Stimulated activated CD4-positive, alpha-beta T cell treated with anti-CD3 and anti-CD28 coated beads, Interleukin-1b, Interleukin-23, amount 100 ng/mL, for 24 hours (primary cell): ENCODE data around the gene SLC13A3.

ENCODE experiments used
- DNase-seq, 4 experiments: peaks; one replicate each; pipeline ENCODE4 v3.0.0-alpha.2; 2020; ENCODE audit warnings: low read depth in 4 of 4, low spot score in 1 of 4

The SLC13A3 gene

DNA sequence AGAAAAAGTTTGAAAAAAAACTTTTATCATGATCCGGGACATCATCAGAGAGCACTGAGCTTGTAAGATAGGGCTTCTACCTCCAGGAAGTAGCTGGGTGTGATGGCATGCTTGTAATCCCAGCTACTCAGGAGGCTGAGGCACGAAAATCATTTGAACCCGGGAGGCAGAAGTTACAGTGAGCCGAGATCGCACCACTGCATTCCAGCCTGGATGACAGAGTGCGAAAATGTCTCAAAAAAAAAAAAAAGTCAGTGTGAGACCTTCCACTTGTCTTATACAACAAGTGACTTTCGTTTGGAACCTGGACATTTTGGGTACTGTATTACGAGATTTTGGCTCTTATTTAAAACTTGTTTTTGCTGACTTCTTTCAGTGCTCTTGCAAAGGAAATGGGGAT lies 5.9 kb upstream of the SLC13A3 start:
- no peak for DNase-seq

DNA sequence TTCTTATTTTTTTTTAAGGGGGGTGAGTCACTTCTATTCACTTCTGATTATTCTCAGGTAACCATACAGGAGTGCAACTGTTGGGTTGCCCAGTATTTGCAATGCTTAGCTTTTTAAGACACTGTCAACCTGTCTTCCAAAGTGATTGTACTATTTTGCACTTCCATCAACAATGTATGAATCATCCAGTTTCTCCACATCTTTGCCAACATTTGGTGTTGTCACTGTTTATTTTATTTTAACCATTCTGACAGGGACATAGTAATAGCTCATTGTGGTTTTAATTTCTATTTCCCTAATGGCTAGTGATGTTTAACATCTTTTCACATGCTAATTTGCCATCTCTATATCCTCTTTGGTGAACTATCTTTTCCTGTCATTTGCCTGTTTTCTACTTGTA lies 1.4 kb upstream of the SLC13A3 start:
- DNase-seq = no peak

DNA sequence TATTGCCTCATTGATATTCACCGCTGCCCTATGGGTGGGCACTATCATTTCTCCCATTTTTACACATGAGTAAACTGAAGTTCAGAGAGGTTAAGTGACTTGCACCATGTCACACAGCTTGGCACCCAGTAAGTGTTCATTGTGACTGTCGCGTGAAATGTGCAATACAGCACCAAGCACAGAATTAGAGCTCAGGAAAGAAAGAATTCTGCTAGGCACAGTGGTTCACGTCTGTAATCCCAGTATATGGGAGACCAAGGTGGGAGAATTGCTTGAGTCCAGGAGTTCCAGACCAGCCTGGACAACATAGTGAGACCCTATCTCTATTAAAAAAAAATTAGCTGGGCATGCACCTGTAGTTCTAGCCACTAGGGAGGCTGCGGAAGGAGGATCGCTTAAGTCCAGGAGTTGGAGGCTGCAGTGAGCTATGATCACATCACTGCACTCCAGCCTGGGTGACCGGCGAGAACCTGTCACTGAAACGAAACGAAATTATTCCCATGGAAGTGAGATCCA lies 626 bp downstream of the SLC13A3 start:
- no peak for DNase-seq

DNA sequence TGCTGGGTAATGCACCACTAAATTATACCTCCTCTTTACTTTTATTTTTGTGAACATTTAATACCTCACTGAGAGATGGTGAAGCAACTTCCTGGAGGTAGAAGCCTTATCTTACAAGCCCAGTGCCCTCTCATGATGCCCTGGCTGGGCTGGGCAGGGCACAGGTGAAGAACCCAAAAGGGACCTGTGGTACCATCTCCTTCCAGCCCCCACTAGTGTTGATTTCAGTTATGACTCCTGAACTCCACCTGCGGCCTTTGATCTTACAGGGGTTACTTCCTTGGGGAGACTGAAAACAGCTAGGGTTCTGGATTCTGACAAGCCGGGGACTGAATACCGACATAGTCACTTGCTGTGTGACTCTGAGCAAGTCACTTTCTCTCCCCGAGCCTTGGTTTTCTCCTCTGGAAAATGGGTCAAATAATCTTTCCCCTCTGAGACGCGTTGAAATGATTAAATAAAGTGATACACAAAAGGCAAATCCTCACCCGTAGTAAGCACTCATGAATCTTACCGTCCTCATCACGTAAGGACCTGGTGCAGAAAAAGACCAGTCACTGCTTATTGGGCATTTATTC lies 1.2 kb downstream of the SLC13A3 start:
- no peak for DNase-seq

DNA sequence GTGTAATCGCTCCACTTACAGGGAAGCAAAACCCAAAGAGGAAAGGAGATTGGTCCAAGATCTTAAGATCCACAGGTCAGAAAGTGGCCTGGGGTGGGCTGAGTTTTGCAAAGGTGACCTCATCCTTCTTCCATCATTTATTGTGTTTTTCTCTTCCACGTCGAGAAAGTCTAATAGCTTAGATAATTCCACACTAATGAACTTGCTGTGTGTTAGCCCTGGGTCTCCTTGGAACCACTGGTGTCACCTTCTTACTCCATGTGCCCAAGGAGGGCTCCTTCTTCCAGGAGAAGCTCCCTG lies 1.7 kb downstream of the SLC13A3 start:
- DNase-seq = no peak

DNA sequence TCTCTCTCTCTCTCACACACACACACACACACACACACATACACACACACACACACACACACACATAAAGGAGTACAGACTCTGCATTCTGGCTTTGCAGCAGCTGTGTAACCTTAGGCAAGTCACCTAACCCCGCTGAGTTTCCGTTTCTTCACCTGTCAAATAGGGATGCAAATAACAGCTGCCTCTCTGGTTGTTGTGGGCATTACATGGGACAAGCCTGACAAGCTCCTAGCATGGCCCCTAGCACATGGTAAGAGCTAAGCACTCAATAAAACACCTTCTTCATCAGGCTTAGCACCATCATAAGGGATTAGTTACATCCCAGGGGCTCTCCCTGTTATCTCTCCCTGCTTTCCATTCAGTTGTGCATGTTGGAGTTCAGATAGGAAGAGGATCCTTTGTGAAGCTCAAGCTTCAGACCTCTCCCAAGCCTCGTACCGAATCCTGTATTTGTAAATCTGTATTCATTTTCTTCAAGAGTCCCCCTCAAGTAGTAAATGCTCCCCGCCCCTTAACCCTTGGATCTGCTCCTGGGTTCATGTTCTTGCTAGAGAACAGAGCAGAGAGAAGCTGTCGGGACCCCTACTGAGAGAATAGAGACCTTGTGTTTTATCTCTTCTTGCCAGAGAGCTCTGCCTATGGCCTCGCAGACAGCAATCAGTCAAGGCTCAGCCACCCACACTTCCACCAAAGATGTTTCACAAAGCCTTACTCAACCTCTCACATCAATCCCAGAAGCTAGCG lies 2.2 kb downstream of the SLC13A3 start:
- DNase-seq = no peak

DNA sequence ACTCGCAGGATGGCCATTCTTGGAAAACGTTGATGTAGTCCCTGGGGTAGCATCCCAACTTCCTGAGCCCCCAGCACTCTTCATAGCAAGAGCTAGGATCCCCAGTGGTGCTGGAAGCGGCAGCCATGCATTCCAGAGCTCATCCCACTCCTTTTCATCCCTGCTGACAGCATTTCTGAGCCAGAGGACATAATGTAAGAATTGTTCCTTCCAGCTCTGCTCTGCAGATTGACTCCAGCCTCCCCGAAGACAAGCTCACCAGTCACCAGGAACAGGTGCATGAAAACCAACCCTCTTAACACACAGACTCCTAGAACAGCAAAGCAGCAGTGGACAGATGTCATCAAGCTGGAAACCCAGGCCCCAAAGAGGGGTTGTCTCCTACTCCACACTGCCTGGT lies 3.8 kb downstream of the SLC13A3 start:
- DNase-seq = no peak

DNA sequence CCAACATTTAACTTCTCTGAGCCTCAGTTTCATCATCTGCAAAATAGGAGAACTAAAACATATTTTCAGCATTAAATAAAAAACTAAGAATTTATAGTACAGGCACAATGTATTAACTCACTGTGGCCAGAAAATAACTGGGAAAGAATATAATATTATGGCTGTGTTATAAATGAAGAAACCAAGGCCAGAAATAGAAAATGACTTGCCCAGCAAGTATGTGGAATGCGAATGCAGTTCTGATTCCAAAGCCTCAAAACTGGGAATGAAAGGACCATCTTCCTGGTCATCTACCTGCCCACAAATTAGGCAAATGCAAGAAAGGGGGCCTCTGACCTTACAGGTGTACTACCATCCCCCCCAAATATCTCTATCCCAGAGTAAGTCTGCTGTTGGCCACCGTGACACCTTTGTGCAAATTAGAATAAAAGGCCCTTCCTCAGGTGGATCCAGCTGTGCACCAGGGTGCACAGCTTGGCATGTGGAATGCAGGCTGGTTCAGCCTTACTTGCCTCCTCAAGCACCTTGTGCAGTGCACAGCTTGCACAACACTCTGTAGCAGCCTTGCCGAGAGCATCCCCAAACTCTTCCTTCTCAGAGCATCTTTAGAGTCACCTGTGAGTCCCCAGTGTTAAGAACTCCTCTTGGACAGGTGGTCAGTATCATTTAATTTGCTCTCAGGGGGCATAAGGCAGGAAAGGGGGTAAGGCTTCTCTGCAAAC lies 4.4 kb downstream of the SLC13A3 start:
- no peak for DNase-seq

DNA sequence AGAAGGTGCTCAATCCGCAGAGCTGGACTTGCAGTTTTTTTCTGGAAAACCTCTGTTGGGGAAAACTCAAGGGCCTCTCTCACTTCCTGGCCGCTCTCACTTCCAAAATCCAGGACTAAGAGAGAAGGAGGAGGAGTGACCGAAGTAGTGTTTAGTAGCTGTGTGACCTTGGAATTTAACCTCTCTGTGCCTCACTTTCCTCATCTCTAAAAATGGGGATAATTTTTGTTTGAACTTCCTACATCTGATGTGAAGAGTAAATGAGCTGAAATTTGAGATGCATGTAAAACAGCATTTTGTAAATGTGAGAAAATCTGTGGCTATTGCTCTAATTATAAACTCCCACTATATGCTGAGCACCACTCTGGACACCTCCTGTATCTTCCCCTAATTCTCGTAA lies 5.1 kb downstream of the SLC13A3 start:
- DNase-seq = no peak

DNA sequence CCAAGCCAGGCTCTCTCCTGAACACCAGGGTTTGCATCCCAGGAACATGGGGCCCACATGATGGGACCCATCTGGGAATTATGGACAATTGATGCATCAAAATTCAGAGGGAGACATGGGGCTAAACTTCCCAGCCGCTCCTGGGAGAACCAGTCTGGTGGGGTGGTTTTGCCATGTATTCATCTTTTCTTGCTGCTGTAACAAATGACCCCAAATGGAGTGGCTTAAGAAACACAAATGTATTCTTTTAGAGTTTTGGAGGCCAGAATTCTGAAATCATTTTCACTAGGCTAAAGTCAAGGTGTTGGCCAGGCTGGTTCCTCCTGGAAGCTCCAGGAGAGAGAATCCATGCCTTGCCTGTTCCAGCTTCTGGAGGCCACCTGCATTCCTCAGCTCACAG lies 6.5 kb downstream of the SLC13A3 start:
- no peak for DNase-seq

DNA sequence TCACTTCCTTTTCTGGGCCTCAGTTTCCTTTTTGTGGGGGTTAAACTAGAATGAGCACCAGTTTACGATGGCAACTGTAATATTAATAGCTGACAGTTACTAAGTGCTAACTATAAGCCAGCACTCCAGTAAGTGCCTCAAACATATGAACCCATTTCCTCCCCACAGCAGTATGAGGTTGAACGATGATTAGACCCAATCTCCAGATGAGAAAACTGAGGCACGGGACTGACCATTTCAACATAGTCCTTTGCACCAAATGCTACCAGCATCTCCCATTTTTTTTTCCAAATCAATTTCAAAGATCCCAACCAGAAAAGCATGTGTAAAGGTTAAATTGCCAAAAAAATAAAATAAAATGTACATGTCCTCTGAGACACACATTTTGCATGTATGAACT lies 7.1 kb downstream of the SLC13A3 start:
- no peak for DNase-seq

DNA sequence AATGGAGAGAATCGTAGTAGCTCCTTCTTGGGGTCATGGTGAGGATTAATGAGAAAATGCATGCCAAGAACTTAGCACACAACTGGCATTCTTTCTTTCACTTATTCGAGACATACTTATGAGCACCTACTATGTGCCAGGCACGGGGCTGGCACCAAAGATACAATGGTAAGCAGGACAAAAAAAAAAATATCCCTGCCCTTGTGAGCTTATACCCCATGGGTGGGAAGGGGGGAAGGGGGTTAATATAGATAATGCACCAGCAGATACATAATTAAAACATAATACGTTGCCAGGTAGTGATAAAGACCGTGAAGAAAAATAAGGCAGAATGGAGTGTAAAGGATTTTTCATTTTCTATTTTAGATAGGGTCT lies 8.3 kb downstream of the SLC13A3 start:
- DNase-seq = no peak

DNA sequence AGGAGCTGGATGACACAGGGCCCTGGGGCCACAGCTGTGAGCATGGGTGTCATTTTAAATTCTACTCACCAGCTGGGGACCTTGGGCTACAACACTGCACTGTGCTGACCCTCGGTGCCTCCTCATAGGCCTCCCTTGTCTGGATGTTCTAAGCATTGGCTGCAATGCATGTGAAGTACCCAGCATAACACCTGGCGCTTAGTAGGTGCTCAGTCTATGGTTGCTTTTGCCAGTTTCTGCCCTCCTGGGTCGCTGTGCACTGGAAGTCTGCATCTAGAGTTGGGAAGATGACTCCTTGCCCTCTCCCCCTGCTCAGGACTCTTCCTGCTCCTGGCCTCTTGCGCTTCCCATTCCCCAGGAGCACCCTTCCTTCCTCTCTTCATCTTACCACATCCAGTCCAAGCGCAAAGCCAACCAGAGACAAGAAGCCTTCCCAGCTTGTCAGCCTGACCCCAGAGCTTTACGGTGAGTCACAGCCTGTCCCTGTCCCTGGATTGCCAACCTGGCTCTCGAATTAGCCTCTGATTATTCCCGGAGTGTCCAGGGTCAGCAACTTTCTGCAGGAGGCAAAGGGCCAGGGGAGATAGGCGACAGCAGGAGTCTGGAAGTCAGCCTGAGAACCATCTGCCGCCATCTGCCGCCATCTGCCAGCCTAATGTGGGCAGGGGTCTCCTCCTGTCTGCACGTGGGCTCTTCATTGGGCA lies 8.8 kb downstream of the SLC13A3 start:
- DNase-seq = no peak

DNA sequence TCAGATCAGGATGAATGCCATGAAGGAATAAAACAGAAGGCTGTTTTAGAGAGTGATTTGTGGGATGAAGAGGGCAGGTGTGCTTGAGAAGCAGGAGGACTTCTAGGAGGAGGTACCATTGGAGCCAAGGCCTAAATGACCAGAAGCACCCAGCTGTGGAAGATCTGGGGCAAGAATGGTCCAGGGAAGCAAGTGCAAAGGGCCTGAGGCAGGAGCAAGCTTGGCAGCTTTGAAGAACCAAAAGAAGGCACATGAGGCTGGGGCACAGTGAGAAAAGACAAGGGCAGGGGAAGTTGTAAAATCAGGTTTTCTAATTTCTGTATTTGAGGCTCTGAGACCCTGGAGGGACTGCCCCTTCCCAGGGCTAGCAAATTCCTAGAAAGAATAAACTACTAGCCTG lies 9.8 kb downstream of the SLC13A3 start:
- no peak for DNase-seq

DNA sequence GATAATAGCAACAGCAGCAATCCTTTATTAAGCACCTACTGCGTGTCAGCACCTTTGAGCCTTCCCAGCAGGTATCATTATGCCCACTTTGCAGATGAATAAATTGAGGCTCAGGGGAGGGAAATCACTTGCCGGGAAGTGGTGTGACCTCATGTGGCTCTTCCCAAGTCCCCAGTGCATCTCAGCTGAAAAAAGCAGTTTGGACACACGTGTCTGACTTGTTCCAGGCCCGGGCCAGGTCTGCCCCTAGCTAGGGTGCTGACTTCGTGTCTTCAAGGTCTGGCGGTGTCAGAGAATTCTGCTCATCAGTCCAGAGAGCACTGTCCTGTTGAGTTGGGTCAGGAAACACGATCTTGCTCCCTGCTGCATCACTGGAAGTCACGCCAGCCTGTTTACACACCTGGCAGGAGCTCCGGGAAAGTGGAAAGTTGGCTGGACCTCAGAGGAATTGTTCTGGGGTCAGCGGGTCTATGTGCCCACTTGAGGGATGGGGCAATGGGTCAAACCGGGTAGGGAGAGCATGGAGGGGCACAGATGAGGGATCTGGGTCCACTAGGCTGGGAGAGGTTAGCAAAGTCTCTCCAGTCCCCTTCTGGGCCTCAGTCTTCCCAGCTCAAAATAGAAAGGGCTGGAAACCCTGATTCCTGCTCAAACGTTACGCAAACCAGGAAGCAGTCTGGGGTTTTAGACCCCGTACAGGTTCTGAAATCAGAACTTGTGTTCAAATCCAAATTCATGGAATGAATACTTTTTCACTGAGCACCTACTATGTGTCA lies 10.5 kb downstream of the SLC13A3 start:
- DNase-seq = no peak

DNA sequence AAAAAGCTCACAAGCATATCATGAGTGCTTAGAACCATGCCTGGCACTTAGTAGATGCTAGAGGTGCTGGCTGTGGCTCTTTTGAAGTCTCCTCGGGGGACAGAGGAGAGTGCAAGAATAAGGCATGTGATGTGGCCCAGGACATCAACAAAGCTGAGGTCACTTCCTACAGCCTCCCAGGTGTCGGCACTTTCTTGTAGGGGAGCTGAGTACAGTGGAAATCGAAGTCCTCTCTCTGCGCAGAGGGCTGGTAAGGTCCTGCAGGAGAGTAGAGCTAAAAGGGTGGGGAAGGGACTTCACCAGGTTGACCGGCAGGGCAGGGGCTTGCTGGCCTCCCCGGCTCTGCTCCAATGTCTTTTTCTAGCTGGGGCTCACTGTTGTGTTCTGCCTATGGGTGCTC lies 11.2 kb downstream of the SLC13A3 start:
- DNase-seq = no peak

DNA sequence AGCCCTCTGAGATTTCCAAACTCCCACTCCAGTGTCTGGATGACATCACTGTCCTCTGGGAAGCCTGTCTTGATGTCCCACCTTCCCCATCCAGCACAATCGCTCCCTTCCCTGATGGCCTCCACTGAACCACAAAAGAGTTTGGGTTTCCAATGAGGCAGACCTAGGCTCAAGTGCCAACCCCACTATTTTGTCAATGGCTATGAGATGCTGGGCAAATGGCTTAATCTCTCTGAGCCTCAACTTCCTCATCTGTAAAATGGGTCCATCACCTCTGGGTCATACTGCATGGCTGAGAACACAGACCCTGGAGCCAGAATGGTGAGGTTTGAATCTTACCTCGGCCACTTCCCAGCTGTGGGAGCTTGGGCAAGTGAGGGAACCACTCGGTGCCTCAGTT lies 11.7 kb downstream of the SLC13A3 start:
- DNase-seq = no peak

DNA sequence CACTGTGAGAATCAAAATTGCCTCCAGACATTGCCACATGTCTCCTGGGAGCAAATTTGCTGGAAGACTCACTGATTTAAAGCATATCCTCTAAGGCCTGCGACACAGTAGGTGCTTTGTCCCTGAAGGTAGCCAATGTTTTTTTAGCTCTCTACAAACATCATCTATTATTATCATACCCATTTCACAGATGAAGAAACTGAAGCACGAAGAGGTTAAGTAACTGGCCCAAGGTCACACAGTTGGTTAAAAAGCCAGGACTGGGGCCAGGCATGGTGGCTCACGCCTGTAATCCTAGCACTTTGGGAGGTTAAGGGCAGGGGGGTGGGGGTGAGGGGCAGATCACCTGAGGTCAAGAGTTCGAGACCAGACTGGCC lies 12.4 kb downstream of the SLC13A3 start:
- no peak for DNase-seq

DNA sequence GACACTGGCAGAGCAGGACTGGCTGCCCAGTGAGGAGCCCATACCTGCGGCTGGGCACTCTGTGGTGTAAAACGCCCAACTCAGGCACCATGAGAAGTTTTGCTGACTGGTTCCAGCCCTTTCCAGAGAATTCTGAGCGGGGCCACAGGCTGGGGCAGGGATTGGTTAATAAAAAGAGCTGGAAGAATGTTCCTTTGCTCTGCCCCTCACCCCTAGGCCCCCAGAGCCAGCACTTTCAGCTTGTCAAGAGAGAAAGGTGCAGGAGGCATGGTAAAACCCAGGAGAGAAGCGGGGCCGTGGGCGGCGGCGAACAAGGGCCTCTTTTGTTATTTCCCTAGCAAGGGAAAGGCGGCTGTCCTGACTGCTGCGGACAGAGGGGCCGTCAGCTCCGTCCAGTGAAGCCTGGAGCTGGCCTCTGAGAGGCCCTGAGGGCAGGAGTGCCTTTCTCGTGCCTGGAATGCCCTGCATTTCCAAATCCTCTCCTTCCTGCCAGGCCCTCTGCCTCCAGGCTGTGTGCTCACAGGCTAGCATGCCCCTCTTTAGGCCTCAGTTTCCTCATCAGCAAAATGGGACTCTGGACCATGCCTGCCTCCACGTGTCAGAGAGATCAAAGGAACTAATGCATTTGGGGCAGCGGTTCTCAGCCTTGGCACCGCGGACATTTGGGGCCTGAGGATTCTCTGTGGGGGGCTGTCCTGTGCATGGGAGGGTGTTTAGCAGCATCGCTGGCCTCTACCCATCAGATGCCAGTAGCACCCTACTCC lies 12.9 kb downstream of the SLC13A3 start:
- DNase-seq = no peak

DNA sequence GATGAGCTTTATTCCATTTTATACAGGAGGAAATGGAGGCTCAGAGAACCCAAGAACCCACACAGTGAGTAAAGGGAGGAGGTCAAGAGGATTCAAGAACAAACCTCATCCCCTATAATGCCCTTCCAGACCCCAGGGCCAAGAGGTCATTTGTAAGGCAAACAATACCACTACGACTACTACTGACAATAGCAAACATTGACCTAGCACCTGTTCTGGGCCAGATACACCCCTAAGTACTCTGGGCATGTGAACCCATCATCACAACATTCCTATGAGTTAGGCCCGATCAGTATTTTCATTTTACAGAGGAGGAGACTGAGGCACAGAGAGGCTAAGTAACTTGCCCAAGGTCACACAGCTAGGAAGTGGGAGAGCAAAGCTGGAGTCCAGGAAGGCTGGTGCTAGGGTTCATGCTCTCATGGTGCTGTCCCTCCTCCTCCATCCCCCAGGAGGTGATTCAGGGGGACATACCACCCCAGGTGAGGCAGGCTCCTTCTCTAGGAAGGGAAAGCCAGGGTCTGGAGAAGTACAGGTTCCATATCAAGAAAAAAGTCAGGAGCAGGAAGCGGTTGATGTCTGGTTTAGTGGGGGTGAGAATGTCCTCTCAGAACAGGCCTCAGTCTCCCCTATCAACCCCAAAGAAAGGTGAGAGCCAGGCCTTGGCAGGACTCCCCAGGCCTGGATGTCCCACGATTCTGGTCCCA lies 13.7 kb downstream of the SLC13A3 start:
- no peak for DNase-seq
